DOHH2 (cell line): ENCODE measurements around the gene JAG2.

Source experiments
- H3F3A ChIP-seq: fragments of 200-600 bp; sonication (generic), shearing (Covaris generic); 2 replicates; pipeline ENCODE4 v1.6.0; 2016; ENCODE audit warnings: antibody characterized with exemption, mild to moderate bottlenecking; ENCODE audit not compliant: control insufficient read depth, insufficient read depth
- H3K27ac ChIP-seq: fragments of 200-600 bp; sonication (generic); 2 replicates; pipeline ENCODE4 v1.5.1; 2014; ENCODE audit warnings: low read depth, mild to moderate bottlenecking, low read length, moderate library complexity
- H3K27me3 ChIP-seq: fragments of 200-600 bp; sonication (generic); 2 replicates; pipeline ENCODE4 v1.6.1; 2014; ENCODE audit warnings: mild to moderate bottlenecking, low read length, mixed read lengths; ENCODE audit not compliant: control insufficient read depth
- H3K36me3 ChIP-seq: fragments of 200-600 bp; sonication (generic); 2 replicates; pipeline ENCODE4 v1.6.1; 2014; ENCODE audit warnings: mild to moderate bottlenecking, low read length, moderate library complexity, mixed read lengths; ENCODE audit not compliant: control insufficient read depth
- H3K4me1 ChIP-seq: fragments of 200-600 bp; sonication (generic); 2 replicates; pipeline ENCODE4 v1.6.1; 2014; ENCODE audit warnings: mild to moderate bottlenecking, low read length, mixed read lengths; ENCODE audit not compliant: control insufficient read depth
- H3K4me2 ChIP-seq: fragments of 200-600 bp; sonication (generic); 2 replicates; pipeline ENCODE4 v1.6.0; 2014; ENCODE audit warnings: mild to moderate bottlenecking, low read length, moderate library complexity
- H3K4me3 ChIP-seq: fragments of 200-600 bp; sonication (generic); 2 replicates; pipeline ENCODE4 v1.5.1; 2014; ENCODE audit warnings: mild to moderate bottlenecking, low read length, mixed read lengths
- H3K79me2 ChIP-seq: fragments of 200-600 bp; sonication (generic); 2 replicates; pipeline ENCODE4 v1.6.1; 2014; ENCODE audit warnings: mild to moderate bottlenecking, low read length, mixed read lengths; ENCODE audit not compliant: control insufficient read depth
- H3K9me2 ChIP-seq: fragments of 200-600 bp; sonication (generic); replicated peaks from 2 replicates; pipeline ENCODE4 v1.6.1; 2014; ENCODE audit warnings: mild to moderate bottlenecking, low read length, mixed read lengths; ENCODE audit not compliant: control insufficient read depth
- H3K9me3 ChIP-seq: fragments of 200-600 bp; sonication (generic); 2 replicates; pipeline ENCODE4 v1.6.1; 2014; ENCODE audit warnings: antibody characterized with exemption, low read length, mixed read lengths; ENCODE audit not compliant: control insufficient read depth, insufficient read depth
- H4K20me1 ChIP-seq: fragments of 200-600 bp; sonication (generic); 2 replicates; pipeline ENCODE4 v1.6.0; 2014; ENCODE audit warnings: low read depth, mild to moderate bottlenecking, antibody characterized with exemption, low read length, moderate library complexity; ENCODE audit not compliant: control insufficient read depth, insufficient read depth
- CTCF ChIP-seq: fragments of 200-600 bp; sonication (generic); IDR thresholded peaks from one replicate; pipeline ENCODE4 v1.5.1; 2014; ENCODE audit warnings: antibody characterized with exemption, mild to moderate bottlenecking, low read depth, low read length; ENCODE audit not compliant: poor library complexity, severe bottlenecking
- EZH2phosphoT487 ChIP-seq: fragments of 200-600 bp; sonication (generic); IDR thresholded peaks from 2 replicates; pipeline ENCODE4 v1.6.1; 2017; ENCODE audit warnings: borderline replicate concordance, mild to moderate bottlenecking, antibody characterized with exemption, low read length, moderate library complexity, mixed read lengths

The JAG2 gene

GRCh38 chr14:105150368-105151083 is 18.1 kb downstream of the JAG2 start:
- H3K4me2 ChIP-seq: no peak overlapping the region
- H3K4me3 ChIP-seq: no peak overlapping the region
- no peaks in the 10 kb centered on the region for H3K9me2 ChIP-seq
- no peak for TF ChIP-seq EZH2phosphoT487
- no peak for TF ChIP-seq CTCF
- H3F3A ChIP-seq: no peaks in the 10 kb centered on the region
- no peaks in the 10 kb centered on the region for H3K9me3 ChIP-seq
- no peaks in the 10 kb centered on the region for H3K4me1 ChIP-seq
- H3K79me2 ChIP-seq: no peaks in the 10 kb centered on the region
- no peaks in the 10 kb centered on the region for H3K36me3 ChIP-seq
- H3K27me3 ChIP-seq: no peaks in the 10 kb centered on the region
- no peaks in the 10 kb centered on the region for H4K20me1 ChIP-seq
- H3K27ac ChIP-seq: no peak overlapping the region

DNA sequence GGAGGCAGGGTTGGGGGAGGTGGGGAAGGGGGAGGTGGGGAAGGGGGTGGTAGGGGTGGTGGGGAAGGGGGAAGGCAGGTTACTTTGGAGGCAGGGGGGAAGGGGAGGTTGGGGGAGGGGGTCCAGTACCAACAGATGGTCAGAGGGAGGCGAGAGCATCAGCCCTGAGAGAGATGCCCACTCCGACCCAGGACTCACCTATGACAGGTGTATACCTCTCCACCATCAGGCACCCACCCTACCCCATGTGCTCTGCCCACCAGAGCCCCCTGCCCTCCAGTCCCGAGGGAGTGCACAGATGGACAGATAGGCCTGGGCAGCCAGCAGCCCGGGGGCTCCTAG is 18.6 kb downstream of the JAG2 start:
- Histone ChIP-seq H3K27me3 (no peaks in the 10 kb centered on the region), H3K9me3 (no peaks in the 10 kb centered on the region), H3K4me1 (no peaks in the 10 kb centered on the region), H3F3A (no peaks in the 10 kb centered on the region), H3K36me3 (no peaks in the 10 kb centered on the region), H3K9me2 (no peaks in the 10 kb centered on the region), H3K27ac (no peak overlapping the region), H3K4me2 (no peak overlapping the region), H3K4me3 (no peak overlapping the region), H3K79me2 (no peaks in the 10 kb centered on the region), H4K20me1 (no peaks in the 10 kb centered on the region)
- no peak for TF ChIP-seq EZH2phosphoT487
- TF ChIP-seq CTCF: no peak

- H3F3A ChIP-seq: no peaks in the 10 kb centered on the region
- H3K36me3 ChIP-seq: no peaks in the 10 kb centered on the region
- no peaks in the 10 kb centered on the region for H3K4me1 ChIP-seq
- no peak overlapping the region for H3K4me3 ChIP-seq
- no peak for TF ChIP-seq EZH2phosphoT487
- TF ChIP-seq CTCF: no peak
- no peaks in the 10 kb centered on the region for H3K9me3 ChIP-seq
- no peak overlapping the region for H3K4me2 ChIP-seq
- no peaks in the 10 kb centered on the region for H4K20me1 ChIP-seq
- no peaks in the 10 kb centered on the region for H3K79me2 ChIP-seq
- H3K9me2 ChIP-seq: no peaks in the 10 kb centered on the region
- H3K27me3 ChIP-seq: no peaks in the 10 kb centered on the region
- H3K27ac ChIP-seq: no peak overlapping the region
Measured at GRCh38 chr14:105149146-105149781, 19.3 kb downstream of the JAG2 start.
